GM12875 (cell line): ENCODE measurements around the gene RBM10.

ENCODE experiments used
- H3K4me3 ChIP-seq: one replicate; pipeline ENCODE4 v1.5.1; 2011; ENCODE audit warnings: low read depth, low read length, control low read depth
- CTCF ChIP-seq: IDR thresholded peaks from 2 replicates; pipeline ENCODE4 v1.5.1; 2011; ENCODE audit warnings: low read depth, mild to moderate bottlenecking, control low read depth, inconsistent platforms, low read length, moderate library complexity, borderline replicate concordance; ENCODE audit not compliant: insufficient read depth

Gene RBM10

GRCh38 chrX:47158781-47159180 is 13.8 kb downstream of the RBM10 start:
- TF ChIP-seq CTCF: no peak
- H3K4me3 ChIP-seq: no peak overlapping the region

GRCh38 chrX:47160781-47161180 is 15.8 kb downstream of the RBM10 start:
- TF ChIP-seq CTCF: no peak
- H3K4me3 ChIP-seq: no peak overlapping the region

- H3K4me3 ChIP-seq: no peak overlapping the region
- TF ChIP-seq CTCF: no peak
These were observed 18.0 kb downstream of the RBM10 start for GRCh38 chrX:47162927-47163583.

- no peak overlapping the region for H3K4me3 ChIP-seq
- no peak for TF ChIP-seq CTCF
These were observed 19.4 kb downstream of the RBM10 start for GRCh38 chrX:47164420-47164819.

- TF ChIP-seq CTCF: no peak
- no peak overlapping the region for H3K4me3 ChIP-seq
These were observed 21.1 kb downstream of the RBM10 start for GRCh38 chrX:47166126-47166525.

- TF ChIP-seq CTCF: no peak
- H3K4me3 ChIP-seq: no peak overlapping the region
These were observed 23.6 kb downstream of the RBM10 start for GRCh38 chrX:47168495-47169073.

GRCh38 chrX:47169273-47169672 is 24.3 kb downstream of the RBM10 start:
- no peak for TF ChIP-seq CTCF
- H3K4me3 ChIP-seq: no peak overlapping the region
